Measurements from ENCODE around the gene HIVEP3.

GRCh38 chr1:41499591-41499990 is 419.1 kb downstream of the HIVEP3 start:
- TF ChIP-seq CTCF (conservative IDR thresholded peaks at IDR 0.05; ENCODE audit: low read depth, low read length), result no peak
- no peak for TF ChIP-seq EZH2 (IDR thresholded peaks at IDR 0.05; ENCODE audit: borderline replicate concordance, low read depth, low read length, poor library complexity, severe bottlenecking)
